HL-60 (cell line): Measurements from ENCODE around the gene RPS15A.

Experiments
- DNase-seq, 2 experiments: peaks; one replicate each; pipeline ENCODE4 v3.0.0-alpha.2; 2010 to 2020; ENCODE audit warnings: low read depth in 1 of 2, low spot score in 1 of 2
- H3K27ac ChIP-seq: fragments of 250-450 bp; sonication (Bioruptor Pico); replicated peaks from 2 replicates; pipeline ENCODE4 v1.5.1; 2020; ENCODE audit warnings: mild to moderate bottlenecking, moderate library complexity
- H3K27me3 ChIP-seq: fragments of 250-450 bp; sonication (Bioruptor Pico); 2 replicates; pipeline ENCODE4 v1.5.1; 2021; ENCODE audit warnings: mild to moderate bottlenecking, moderate library complexity; ENCODE audit not compliant: insufficient read depth, poor library complexity, severe bottlenecking
- H3K4me3 ChIP-seq: replicated peaks from 2 replicates; pipeline ENCODE4 v1.5.1; 2011; ENCODE audit warnings: mild to moderate bottlenecking, control low read depth, low read length; ENCODE audit not compliant: insufficient read depth
- CTCF ChIP-seq: IDR thresholded peaks from one replicate; pipeline ENCODE4 v1.5.1; 2011; ENCODE audit warnings: low read length, control low read depth, inconsistent platforms; ENCODE audit not compliant: insufficient read depth
- GABPA ChIP-seq: IDR thresholded peaks from 2 replicates; pipeline ENCODE4 v1.6.1; 2012; ENCODE audit warnings: low read depth
- POLR2AphosphoS5 ChIP-seq: IDR thresholded peaks from 2 replicates; pipeline ENCODE4 v1.6.1; 2012; ENCODE audit warnings: low read depth
- REST ChIP-seq: IDR thresholded peaks from 2 replicates; pipeline ENCODE4 v1.6.1; 2012; ENCODE audit warnings: low read depth; ENCODE audit not compliant: insufficient replicate concordance
- SPI1 ChIP-seq: IDR thresholded peaks from 2 replicates; pipeline ENCODE4 v1.6.1; 2012; ENCODE audit warnings: low read depth, mild to moderate bottlenecking, borderline replicate concordance

Gene RPS15A

GRCh38 chr16:18802767-18803343, 12.7 kb upstream of the RPS15A start:
- Histone ChIP-seq H3K4me3 (no peak overlapping the region), H3K27me3 (no peaks in the 10 kb centered on the region), H3K27ac (peak overlapping the region; percentile 81)
- DNase-seq, result no peak
- TF ChIP-seq POLR2AphosphoS5 (no peak), CTCF (no peak), SPI1 (no peak)

GRCh38 chr16:18801145-18801972, 11.2 kb upstream of the RPS15A start, which contains the start of gene ARL6IP1:
ARL6IP1 (minus strand) TSS chr16:18801549; CDS start chr16:18801466, 83 bp downstream.
- Histone ChIP-seq H3K4me3 (peak within 1 kb of the TSS; percentile 92), H3K27ac (peak within 1 kb of the TSS; percentile 96), H3K27me3 (no peaks in the 10 kb centered on the region)
- DNase-seq, result peak; percentile 99
- TF ChIP-seq SPI1 (peak; percentile 71; the same call in 1 of the 2 replicates), REST (peak; percentile 69), GABPA (peak; percentile 16; the same call in 1 of the 2 replicates), CTCF (peak; percentile 74), POLR2AphosphoS5 (peak; percentile 99)

GRCh38 chr16:18800775-18801144, 10.6 kb upstream of the RPS15A start:
- DNase-seq, result no peak
- TF ChIP-seq GABPA, result no peak
- no peak for TF ChIP-seq REST
- no peak for TF ChIP-seq CTCF
- Histone ChIP-seq H3K27me3 (no peaks in the 10 kb centered on the region), H3K4me3 (peak overlapping the region; percentile 92), H3K27ac (peak overlapping the region; percentile 96)
